B cell (primary cell): ENCODE measurements around the gene MAP4K4.

Experiments
- CTCF ChIP-seq: fragments of 200-600 bp; IDR thresholded peaks from one replicate; pipeline ENCODE4 v1.8.0; 2022; ENCODE audit warnings: antibody characterized with exemption, mild to moderate bottlenecking
- EZH2 ChIP-seq: IDR thresholded peaks from 2 replicates; pipeline ENCODE4 v1.6.1; 2012; ENCODE audit warnings: borderline replicate concordance, low read depth, mild to moderate bottlenecking, moderate library complexity, low read length; ENCODE audit not compliant: insufficient read depth, poor library complexity, severe bottlenecking

- TF ChIP-seq CTCF (no peak), EZH2 (no peak)
Measured at GRCh38 chr2:101655702-101656422, 41.6 kb upstream of the MAP4K4 start.
